ENCODE results near the gene RALB.

RALB gene

GRCh38 chr2:120277505-120278205 is 25.0 kb downstream of the RALB start:
- Histone ChIP-seq H3K27me3 (ENCODE audit: control insufficient read depth in 1 of 2, insufficient read depth in 2 of 2, low read length in 2 of 2) (no peaks in the 10 kb centered on the region), H3K4me1 (ENCODE audit: control insufficient read depth in 1 of 2, insufficient read depth in 2 of 2, low read length in 2 of 2) (no peaks in the 10 kb centered on the region), H3K9ac (ENCODE audit: low read depth in 1 of 2, low read length in 2 of 2) (no peak overlapping the region), H3K4me3 (ENCODE audit: low read depth in 1 of 2, low read length in 2 of 2) (no peak overlapping the region), H3K9me3 (ENCODE audit: control insufficient read depth in 1 of 2, low read length in 2 of 2) (no peaks in the 10 kb centered on the region), H3K36me3 (ENCODE audit: control insufficient read depth in 1 of 2, insufficient read depth in 2 of 2, low read length in 2 of 2) (peaks cover 11 to 30% of the 10 kb centered on the region in 2 donors), H3K27ac (ENCODE audit: low read depth, low read length) (no peak overlapping the region)

- Histone ChIP-seq H3K4me1 (ENCODE audit: control insufficient read depth in 1 of 2, insufficient read depth in 2 of 2, low read length in 2 of 2) (no peaks in the 10 kb centered on the region), H3K4me3 (ENCODE audit: low read depth in 1 of 2, low read length in 2 of 2) (no peak overlapping the region), H3K27me3 (ENCODE audit: control insufficient read depth in 1 of 2, insufficient read depth in 2 of 2, low read length in 2 of 2) (no peaks in the 10 kb centered on the region), H3K9me3 (ENCODE audit: control insufficient read depth in 1 of 2, low read length in 2 of 2) (no peaks in the 10 kb centered on the region), H3K9ac (ENCODE audit: low read depth in 1 of 2, low read length in 2 of 2) (no peak overlapping the region), H3K36me3 (ENCODE audit: control insufficient read depth in 1 of 2, insufficient read depth in 2 of 2, low read length in 2 of 2) (peaks cover 11 to 30% of the 10 kb centered on the region in 2 donors), H3K27ac (ENCODE audit: low read depth, low read length) (no peak overlapping the region)
Observed at GRCh38 chr2:120278901-120279300, 26.2 kb downstream of the RALB start.

- H3K9me3 ChIP-seq (ENCODE audit: control insufficient read depth in 1 of 2, low read length in 2 of 2) = no peaks in the 10 kb centered on the region
- no peaks in the 10 kb centered on the region for H3K27me3 ChIP-seq (ENCODE audit: control insufficient read depth in 1 of 2, insufficient read depth in 2 of 2, low read length in 2 of 2)
- H3K27ac ChIP-seq (ENCODE audit: low read depth, low read length) = no peak overlapping the region
- no peaks in the 10 kb centered on the region for H3K4me1 ChIP-seq (ENCODE audit: control insufficient read depth in 1 of 2, insufficient read depth in 2 of 2, low read length in 2 of 2)
- H3K9ac ChIP-seq (ENCODE audit: low read depth in 1 of 2, low read length in 2 of 2) = no peak overlapping the region
- H3K4me3 ChIP-seq (ENCODE audit: low read depth in 1 of 2, low read length in 2 of 2) = no peak overlapping the region
- peaks cover 11 to 33% of the 10 kb centered on the region in 2 donors for H3K36me3 ChIP-seq (ENCODE audit: control insufficient read depth in 1 of 2, insufficient read depth in 2 of 2, low read length in 2 of 2)
Observed at GRCh38 chr2:120279708-120280107, 27.1 kb downstream of the RALB start.

- no peak overlapping the region for H3K27ac ChIP-seq (ENCODE audit: low read depth, low read length)
- peaks cover 6 to 32% of the 10 kb centered on the region in 2 donors for H3K36me3 ChIP-seq (ENCODE audit: control insufficient read depth in 1 of 2, insufficient read depth in 2 of 2, low read length in 2 of 2)
- no peak overlapping the region for H3K9ac ChIP-seq (ENCODE audit: low read depth in 1 of 2, low read length in 2 of 2)
- no peaks in the 10 kb centered on the region for H3K9me3 ChIP-seq (ENCODE audit: control insufficient read depth in 1 of 2, low read length in 2 of 2)
- no peak overlapping the region for H3K4me3 ChIP-seq (ENCODE audit: low read depth in 1 of 2, low read length in 2 of 2)
- peaks cover 5 to 12% of the 10 kb centered on the region in 2 donors for H3K4me1 ChIP-seq (ENCODE audit: control insufficient read depth in 1 of 2, insufficient read depth in 2 of 2, low read length in 2 of 2)
- H3K27me3 ChIP-seq (ENCODE audit: control insufficient read depth in 1 of 2, insufficient read depth in 2 of 2, low read length in 2 of 2) = no peaks in the 10 kb centered on the region
Observed at GRCh38 chr2:120283649-120284048, 31.0 kb downstream of the RALB start.

GRCh38 chr2:120285056-120285455 is 32.4 kb downstream of the RALB start:
- no peaks in the 10 kb centered on the region for H3K9me3 ChIP-seq (ENCODE audit: control insufficient read depth in 1 of 2, low read length in 2 of 2)
- H3K4me3 ChIP-seq (ENCODE audit: low read depth in 1 of 2, low read length in 2 of 2) = no peak overlapping the region
- H3K36me3 ChIP-seq (ENCODE audit: control insufficient read depth in 1 of 2, insufficient read depth in 2 of 2, low read length in 2 of 2) = peaks cover under 1 to 31% of the 10 kb centered on the region in 2 donors
- H3K27me3 ChIP-seq (ENCODE audit: control insufficient read depth in 1 of 2, insufficient read depth in 2 of 2, low read length in 2 of 2) = no peaks in the 10 kb centered on the region
- H3K27ac ChIP-seq (ENCODE audit: low read depth, low read length) = no peak overlapping the region
- H3K9ac ChIP-seq (ENCODE audit: low read depth in 1 of 2, low read length in 2 of 2) = no peak overlapping the region
- peaks cover 5 to 12% of the 10 kb centered on the region in 2 donors for H3K4me1 ChIP-seq (ENCODE audit: control insufficient read depth in 1 of 2, insufficient read depth in 2 of 2, low read length in 2 of 2)

- H3K4me3 ChIP-seq (ENCODE audit: low read depth in 1 of 2, low read length in 2 of 2) = no peak overlapping the region
- no peaks in the 10 kb centered on the region for H3K27me3 ChIP-seq (ENCODE audit: control insufficient read depth in 1 of 2, insufficient read depth in 2 of 2, low read length in 2 of 2)
- H3K9ac ChIP-seq (ENCODE audit: low read depth in 1 of 2, low read length in 2 of 2) = no peak overlapping the region
- H3K27ac ChIP-seq (ENCODE audit: low read depth, low read length) = no peak overlapping the region
- no peaks in the 10 kb centered on the region for H3K9me3 ChIP-seq (ENCODE audit: control insufficient read depth in 1 of 2, low read length in 2 of 2)
- peaks cover 14 to 43% of the 10 kb centered on the region in 2 donors for H3K36me3 ChIP-seq (ENCODE audit: control insufficient read depth in 1 of 2, insufficient read depth in 2 of 2, low read length in 2 of 2)
- H3K4me1 ChIP-seq (ENCODE audit: control insufficient read depth in 1 of 2, insufficient read depth in 2 of 2, low read length in 2 of 2) = peaks cover 5 to 12% of the 10 kb centered on the region in 2 donors
Observed at GRCh38 chr2:120287183-120288015, 34.7 kb downstream of the RALB start.

GRCh38 chr2:120288016-120288373 is 35.3 kb downstream of the RALB start:
- H3K27ac ChIP-seq (ENCODE audit: low read depth, low read length) = no peak overlapping the region
- H3K4me3 ChIP-seq (ENCODE audit: low read depth in 1 of 2, low read length in 2 of 2) = no peak overlapping the region
- peaks cover 16 to 45% of the 10 kb centered on the region in 2 donors for H3K36me3 ChIP-seq (ENCODE audit: control insufficient read depth in 1 of 2, insufficient read depth in 2 of 2, low read length in 2 of 2)
- H3K9me3 ChIP-seq (ENCODE audit: control insufficient read depth in 1 of 2, low read length in 2 of 2) = no peaks in the 10 kb centered on the region
- no peaks in the 10 kb centered on the region for H3K27me3 ChIP-seq (ENCODE audit: control insufficient read depth in 1 of 2, insufficient read depth in 2 of 2, low read length in 2 of 2)
- H3K4me1 ChIP-seq (ENCODE audit: control insufficient read depth in 1 of 2, insufficient read depth in 2 of 2, low read length in 2 of 2) = peaks cover 5 to 12% of the 10 kb centered on the region in 2 donors
- H3K9ac ChIP-seq (ENCODE audit: low read depth in 1 of 2, low read length in 2 of 2) = no peak overlapping the region

- peaks cover 19 to 59% of the 10 kb centered on the region in 2 donors for H3K36me3 ChIP-seq (ENCODE audit: control insufficient read depth in 1 of 2, insufficient read depth in 2 of 2, low read length in 2 of 2)
- no peak overlapping the region for H3K27ac ChIP-seq (ENCODE audit: low read depth, low read length)
Observed at GRCh38 chr2:120289221-120289906, 36.7 kb downstream of the RALB start.

GRCh38 chr2:120290737-120291136 is 38.1 kb downstream of the RALB start:
- Histone ChIP-seq H3K4me3 (ENCODE audit: low read depth in 1 of 2, low read length in 2 of 2) (no peak overlapping the region), H3K27me3 (ENCODE audit: control insufficient read depth in 1 of 2, insufficient read depth in 2 of 2, low read length in 2 of 2) (no peaks in the 10 kb centered on the region), H3K4me1 (ENCODE audit: control insufficient read depth in 1 of 2, insufficient read depth in 2 of 2, low read length in 2 of 2) (peaks cover 5 to 12% of the 10 kb centered on the region in 2 donors), H3K9ac (ENCODE audit: low read depth in 1 of 2, low read length in 2 of 2) (no peak overlapping the region), H3K36me3 (ENCODE audit: control insufficient read depth in 1 of 2, insufficient read depth in 2 of 2, low read length in 2 of 2) (peaks cover 19 to 53% of the 10 kb centered on the region in 2 donors), H3K27ac (ENCODE audit: low read depth, low read length) (no peak overlapping the region), H3K9me3 (ENCODE audit: control insufficient read depth in 1 of 2, low read length in 2 of 2) (no peaks in the 10 kb centered on the region)

More at GRCh38 chr2:120289221-120289906, 36.7 kb downstream of the RALB start:
- Histone ChIP-seq H3K9me3 (ENCODE audit: control insufficient read depth in 1 of 2, low read length in 2 of 2) (no peaks in the 10 kb centered on the region), H3K9ac (ENCODE audit: low read depth in 1 of 2, low read length in 2 of 2) (no peak overlapping the region), H3K4me3 (ENCODE audit: low read depth in 1 of 2, low read length in 2 of 2) (no peak overlapping the region), H3K4me1 (ENCODE audit: control insufficient read depth in 1 of 2, insufficient read depth in 2 of 2, low read length in 2 of 2) (peaks cover 5 to 12% of the 10 kb centered on the region in 2 donors), H3K27me3 (ENCODE audit: control insufficient read depth in 1 of 2, insufficient read depth in 2 of 2, low read length in 2 of 2) (no peaks in the 10 kb centered on the region)

All from duodenal mucosa (tissue), 2 donors.